Adipocyte (in vitro differentiated cells): ENCODE measurements around the gene CDC73.
"Not testable (repeated sequence)": the region's sequence is repeated elsewhere in the genome, so short reads cannot be mapped to it uniquely, and the experiment has no call there.

ENCODE experiments used
- DNase-seq: peaks from one replicate; pipeline ENCODE4 v3.0.0-alpha.2; 2015; ENCODE audit warnings: low read depth
- H3K27me3 ChIP-seq: replicated peaks from 2 replicates; pipeline ENCODE4 v1.7.0; 2013; ENCODE audit warnings: mild to moderate bottlenecking, low read length, moderate library complexity; ENCODE audit not compliant: control insufficient read depth, insufficient read depth
- H3K36me3 ChIP-seq: 2 replicates; pipeline ENCODE4 v1.7.0; 2013; ENCODE audit warnings: low read length, mild to moderate bottlenecking, moderate library complexity; ENCODE audit not compliant: control insufficient read depth, insufficient read depth, severe bottlenecking
- H3K4me1 ChIP-seq: 2 replicates; pipeline ENCODE4 v1.7.0; 2013; ENCODE audit warnings: mild to moderate bottlenecking, low read length, moderate library complexity; ENCODE audit not compliant: control insufficient read depth, insufficient read depth
- H3K4me3 ChIP-seq: 2 replicates; pipeline ENCODE4 v1.7.0; 2013; ENCODE audit warnings: mild to moderate bottlenecking, low read length, moderate library complexity
- H3K9ac ChIP-seq: 2 replicates; pipeline ENCODE4 v1.7.0; 2013; ENCODE audit warnings: mild to moderate bottlenecking, low read length, moderate library complexity
- H3K9me3 ChIP-seq: 2 replicates; pipeline ENCODE4 v1.7.0; 2013; ENCODE audit warnings: mild to moderate bottlenecking, low read length, moderate library complexity; ENCODE audit not compliant: control insufficient read depth

The CDC73 gene

GRCh38 chr1:193183019-193183627 lies 61.3 kb downstream of the CDC73 start:
- H3K4me3 ChIP-seq = no peak overlapping the region
- no peaks in the 10 kb centered on the region for H3K36me3 ChIP-seq
- no peak overlapping the region for H3K9ac ChIP-seq
- peak; percentile 87 for DNase-seq
- no peaks in the 10 kb centered on the region for H3K9me3 ChIP-seq
- peaks cover 40% of the 10 kb centered on the region for H3K4me1 ChIP-seq
- H3K27me3 ChIP-seq = no peaks in the 10 kb centered on the region

- Histone ChIP-seq H3K27me3 (no peaks in the 10 kb centered on the region), H3K4me1 (peaks cover 40% of the 10 kb centered on the region), H3K36me3 (no peaks in the 10 kb centered on the region), H3K9me3 (no peaks in the 10 kb centered on the region), H3K4me3 (no peak overlapping the region), H3K9ac (no peak overlapping the region)
- no peak for DNase-seq
Measured at GRCh38 chr1:193184776-193185175, 62.9 kb downstream of the CDC73 start.

- Histone ChIP-seq H3K9ac (no peak overlapping the region), H3K9me3 (no peaks in the 10 kb centered on the region), H3K27me3 (no peaks in the 10 kb centered on the region), H3K36me3 (no peaks in the 10 kb centered on the region), H3K4me3 (no peak overlapping the region), H3K4me1 (peaks cover 42% of the 10 kb centered on the region)
- no peak for DNase-seq
Measured at GRCh38 chr1:193185211-193185610, 63.4 kb downstream of the CDC73 start.

- Histone ChIP-seq H3K36me3 (no peaks in the 10 kb centered on the region), H3K4me3 (peak within 1 kb of the TSS; percentile 76), H3K9me3 (no peaks in the 10 kb centered on the region), H3K4me1 (peaks cover 46% of the 10 kb centered on the region), H3K9ac (peak within 1 kb of the TSS; percentile 45), H3K27me3 (no peaks in the 10 kb centered on the region)
- peak; percentile 73 for DNase-seq
Measured at GRCh38 chr1:193185901-193186731, 64.3 kb downstream of the CDC73 start, which contains the start of gene B3GALT2. Gene B3GALT2 (minus strand): TSS chr1:193186613. CDS start chr1:193181562, 5,051 bp downstream.

- DNase-seq = no peak
- H3K36me3 ChIP-seq = no peaks in the 10 kb centered on the region
- no peaks in the 10 kb centered on the region for H3K9me3 ChIP-seq
- H3K27me3 ChIP-seq = no peaks in the 10 kb centered on the region
- peaks cover 44% of the 10 kb centered on the region for H3K4me1 ChIP-seq
- no peak overlapping the region for H3K9ac ChIP-seq
- no peak overlapping the region for H3K4me3 ChIP-seq
Measured at GRCh38 chr1:193187114-193187513, 65.3 kb downstream of the CDC73 start.

GRCh38 chr1:193188915-193189314 lies 67.1 kb downstream of the CDC73 start:
- H3K4me1 ChIP-seq = peaks cover 39% of the 10 kb centered on the region
- not testable (repeated sequence) for H3K4me3 ChIP-seq, H3K27me3 ChIP-seq

GRCh38 chr1:193189442-193190095 lies 67.7 kb downstream of the CDC73 start:
- no peak overlapping the region for H3K4me3 ChIP-seq
- peaks cover 9% of the 10 kb centered on the region for H3K36me3 ChIP-seq
- H3K9ac ChIP-seq = no peak overlapping the region
- no peak for DNase-seq
- H3K9me3 ChIP-seq = peaks cover 4% of the 10 kb centered on the region
- no peaks in the 10 kb centered on the region for H3K27me3 ChIP-seq
- H3K4me1 ChIP-seq = peaks cover 39% of the 10 kb centered on the region

More at GRCh38 chr1:193188915-193189314, 67.1 kb downstream of the CDC73 start:
- DNase-seq, H3K36me3 ChIP-seq, H3K9ac ChIP-seq, H3K9me3 ChIP-seq: not testable (repeated sequence)

GRCh38 chr1:193190096-193190744 lies 68.4 kb downstream of the CDC73 start:
- no peak overlapping the region for H3K4me3 ChIP-seq
- peaks cover 4% of the 10 kb centered on the region for H3K9me3 ChIP-seq
- H3K9ac ChIP-seq = no peak overlapping the region
- DNase-seq = peak; percentile 55
- H3K27me3 ChIP-seq = no peaks in the 10 kb centered on the region
- H3K36me3 ChIP-seq = peaks cover 9% of the 10 kb centered on the region
- H3K4me1 ChIP-seq = peaks cover 36% of the 10 kb centered on the region

- H3K9me3 ChIP-seq = peaks cover 4% of the 10 kb centered on the region
- H3K9ac ChIP-seq = no peak overlapping the region
Measured at GRCh38 chr1:193192586-193192985, 70.8 kb downstream of the CDC73 start.

GRCh38 chr1:193199940-193200339 lies 78.1 kb downstream of the CDC73 start:
- DNase-seq = no peak

More at GRCh38 chr1:193192586-193192985, 70.8 kb downstream of the CDC73 start:
- no peak for DNase-seq
- peaks cover 23% of the 10 kb centered on the region for H3K4me1 ChIP-seq
- no peak overlapping the region for H3K4me3 ChIP-seq
- no peaks in the 10 kb centered on the region for H3K27me3 ChIP-seq
- H3K36me3 ChIP-seq = peaks cover 9% of the 10 kb centered on the region

GRCh38 chr1:193201021-193201420 lies 79.2 kb downstream of the CDC73 start:
- Histone ChIP-seq H3K4me3 (no peak overlapping the region), H3K9ac (no peak overlapping the region), H3K9me3 (no peaks in the 10 kb centered on the region), H3K27me3 (no peaks in the 10 kb centered on the region), H3K36me3 (peaks cover 11% of the 10 kb centered on the region), H3K4me1 (peaks cover 27% of the 10 kb centered on the region)
- no peak for DNase-seq

More at GRCh38 chr1:193199940-193200339, 78.1 kb downstream of the CDC73 start:
- H3K9me3 ChIP-seq = no peaks in the 10 kb centered on the region
- H3K4me3 ChIP-seq = no peak overlapping the region
- H3K9ac ChIP-seq = no peak overlapping the region
- no peaks in the 10 kb centered on the region for H3K27me3 ChIP-seq
- peaks cover 28% of the 10 kb centered on the region for H3K4me1 ChIP-seq
- peaks cover 7% of the 10 kb centered on the region for H3K36me3 ChIP-seq
